ENCODE results near the gene HRG. TPM values are rescaled to one million over a fixed set of nuclear protein-coding genes. Genes with fewer than 3 reads are reported as not detected.

HRG gene
- total RNA-seq: not detected in 2 replicates

GRCh38 chr3:186665625-186666188 lies at the start of gene HRG:
HRG (plus strand) TSS chr3:186666014; CDS start chr3:186666032, 18 bp downstream.

GRCh38 chr3:186639778-186640472 lies 25.9 kb upstream of the HRG start, which contains the start of gene FETUB:
FETUB (plus strand) TSS chr3:186640399; CDS start chr3:186640461, 62 bp downstream.

GRCh38 chr3:186717039-186717457 lies 51.2 kb downstream of the HRG start, which contains the start of gene KNG1:
KNG1 (plus strand) TSS chr3:186717359; CDS start chr3:186717543, 184 bp downstream.

Small RNAs within 50 kb of the gene (small RNA-seq; reads per million reads assigned to genes)
- not detected for gene RF00017

Other genes with a start within 250 kb of the HRG start
- 1.3 TPM in 2 replicates for gene CRYGS, start 121.6 kb upstream of the HRG start, total RNA-seq
- gene TBCCD1, start 98.7 kb upstream of the HRG start, total RNA-seq: 16.3 and 23.8 TPM in 2 replicates
- 41.8 and 56.0 TPM in 2 replicates for gene DNAJB11, start 95.3 kb upstream of the HRG start, total RNA-seq
- gene AHSG, start 53.0 kb upstream of the HRG start, total RNA-seq: not detected in 2 replicates
- not detected in 2 replicates for gene FETUB, start 25.6 kb upstream of the HRG start, total RNA-seq
- gene KNG1, start 51.3 kb downstream of the HRG start, total RNA-seq: not detected in 2 replicates
- gene EIF4A2, start 117.6 kb downstream of the HRG start, total RNA-seq: 383 and 453 TPM in 2 replicates
- gene RFC4, start 140.5 kb downstream of the HRG start, total RNA-seq: 13.4 and 22.9 TPM in 2 replicates
- not detected in 2 replicates for gene ADIPOQ, start 176.7 kb downstream of the HRG start, total RNA-seq

Measured in vein endothelial cell (primary cell).